Pancreas (tissue), 10 donors: ENCODE data around the gene MACROD2. TPM values are rescaled to one million over a fixed set of nuclear protein-coding genes. Genes with fewer than 3 reads are reported as not detected.
A peak's percentile ranks its signal among the peaks of the same experiment; 100 is the strongest.

ENCODE experiments used
- ATAC-seq, 4 donors: fragments of 200-7000 bp; cut with Tn5 transposase; one replicate each; pipeline versions ENCODE4 v1.8.0 to v1.9.1; 2020; ENCODE audit warnings: mild to moderate bottlenecking in 4 of 4, moderate library complexity in 4 of 4
- DNase-seq, 6 donors: peaks; one replicate each; pipeline ENCODE4 v3.0.0-alpha.2; 2020
- FAIRE-seq: peaks from 2 replicates; lab custom pipeline; 2012; peaks lifted over from hg19 to GRCh38; lab: Jason Lieb, UNC
- H3K27ac ChIP-seq, 4 donors: fragments of 200-600 bp; sonication (generic); 1 replicate in 3 of 4; 2 replicates in 1 of 4; pipeline versions ENCODE4 v1.5.0 to v1.8.0; 2020
- H3K27me3 ChIP-seq, 4 donors: fragments of 200-600 bp; one replicate each; pipeline ENCODE4 v1.8.0; 2021
- H3K36me3 ChIP-seq, 3 donors: fragments of 200-600 bp; sonication (generic) in 1 of 3; one replicate each; pipeline versions ENCODE4 v1.5.0 to v1.8.0; 2020 to 2021
- H3K4me1 ChIP-seq, 3 donors: fragments of 200-600 bp; one replicate each; pipeline ENCODE4 v1.8.0; 2021
- H3K4me3 ChIP-seq, 4 donors: fragments of 200-600 bp; sonication (generic) in 2 of 4; one replicate each; pipeline versions ENCODE4 v1.5.0 to v1.8.0; 2020 to 2021
- H3K9me3 ChIP-seq, 4 donors: fragments of 200-600 bp; one replicate each; pipeline ENCODE4 v1.8.0; 2021
- CTCF ChIP-seq, 4 donors: fragments of 200-600 bp; sonication (generic) in 3 of 4; IDR thresholded peaks; one replicate each; pipeline versions ENCODE4 v1.5.0 to v1.8.0; 2021; ENCODE audit warnings: antibody characterized with exemption in 4 of 4
- WGBS, 2 donors: extraction: QIAGEN DNeasy Blood & Tissue Kit; methylation state at CpG; one replicate each; pipeline ENCODE4 v1.1.7; 2013; 5-methylcytosine and 5-hydroxymethylcytosine counted together
- intact Hi-C, 3 donors: fragments of 100-400 bp; cut with DNase I; formaldehyde crosslinking; loops; one replicate each; pipeline versions ENCODE4 v1.11.1 to v1.14.2; 2022
- polyA plus RNA-seq, 2 donors: library from polyadenylated mRNA; stranded (reverse); fragments of 200-250 nt; gene quantifications; one replicate each; pipeline ENCODE4 v1.2.3, GENCODE V29; 2013
- total RNA-seq, 6 donors: library from RNA; stranded (reverse); fragmentation: NEBNext Ultra II Directional in 4 of 6; extraction: Animal tissue kit (Norgen Biotek cat#: 25700) in 4 of 6; gene quantifications; one replicate each; pipeline versions ENCODE4 v1.2.1 to v1.2.4, GENCODE V29; 2021 to 2023
- donor health status: healthy with polysubstance abuse.
- donor health status: DM: no; HTN: no; CAD: no; lungs with moderate emphysema.
- donor health status: DM: no; HTN: no; CAD: no.
- donor health status: control.
- donor health status: control.
- donor health status: Bipolar disorder and iron deficiency.
- donor health status: DM: yes; HTN: yes; CAD: no.
- donor health status: DM: no; HTN: no; CAD: no.
- donor health status: DM: no; HTN: no; CAD: no.
- donor health status: DM: yes; HTN: yes; CAD: no.

The MACROD2 gene
- total and polyA plus RNA-seq, 8 donors: 1.7 to 4.9 (median 2.7) TPM

- ATAC-seq: no peak
- H3K27me3 ChIP-seq: no peaks in the 10 kb centered on the region
- TF ChIP-seq CTCF (IDR thresholded peaks at IDR 0.05): no peak
- intact Hi-C loops: no loop called here
- no peaks in the 10 kb centered on the region for H3K36me3 ChIP-seq
- no peak overlapping the region for H3K4me3 ChIP-seq
- H3K4me1 ChIP-seq: no peaks in the 10 kb centered on the region
- no peak overlapping the region for H3K27ac ChIP-seq
- DNase-seq: no peak
- H3K9me3 ChIP-seq: no peaks in the 10 kb centered on the region
- no peak for FAIRE-seq
- 78 to 94% methylated on average over 1 of the region's 1 CpG for WGBS, 2 donors
These were observed 201.8 kb downstream of the MACROD2 start for GRCh38 chr20:14197097-14197496.

GRCh38 chr20:14198416-14198815, 203.1 kb downstream of the MACROD2 start:
- intact Hi-C loops: no loop called here
- WGBS, 2 donors: 85 to 92% methylated on average over 3 of the region's 3 CpGs
- no peak for TF ChIP-seq CTCF (IDR thresholded peaks at IDR 0.05)

GRCh38 chr20:14199111-14199510, 203.8 kb downstream of the MACROD2 start:
- no peak overlapping the region for H3K4me3 ChIP-seq
- FAIRE-seq (no peak), DNase-seq (no peak), ATAC-seq (no peak)
- intact Hi-C loops: no loop called here
- no peak overlapping the region for H3K27ac ChIP-seq
- no peaks in the 10 kb centered on the region for H3K27me3 ChIP-seq
- no peak for TF ChIP-seq CTCF (IDR thresholded peaks at IDR 0.05)
- no peaks in the 10 kb centered on the region for H3K4me1 ChIP-seq
- WGBS, 2 donors: 58% methylated on average over 2 of the region's 2 CpGs
- H3K9me3 ChIP-seq: no peaks in the 10 kb centered on the region
- no peaks in the 10 kb centered on the region for H3K36me3 ChIP-seq

More at GRCh38 chr20:14198416-14198815, 203.1 kb downstream of the MACROD2 start:
- FAIRE-seq (no peak), ATAC-seq (no peak), DNase-seq (no peak)
- no peaks in the 10 kb centered on the region for H3K9me3 ChIP-seq
- no peak overlapping the region for H3K4me3 ChIP-seq
- H3K4me1 ChIP-seq: no peaks in the 10 kb centered on the region
- no peaks in the 10 kb centered on the region for H3K36me3 ChIP-seq
- H3K27ac ChIP-seq: no peak overlapping the region
- no peaks in the 10 kb centered on the region for H3K27me3 ChIP-seq

GRCh38 chr20:14203657-14204056, 208.3 kb downstream of the MACROD2 start:
- no peak for TF ChIP-seq CTCF (IDR thresholded peaks at IDR 0.05)
- 94 to 100% methylated on average over 2 of the region's 2 CpGs for WGBS, 2 donors
- Histone ChIP-seq H3K27ac (no peak overlapping the region), H3K27me3 (no peaks in the 10 kb centered on the region), H3K4me1 (no peaks in the 10 kb centered on the region), H3K4me3 (no peak overlapping the region), H3K36me3 (no peaks in the 10 kb centered on the region), H3K9me3 (no peaks in the 10 kb centered on the region)
- peak in 1 of 6 donors; percentile 52 for DNase-seq
- intact Hi-C loops: no loop called here
- no peak for ATAC-seq
- no peak for FAIRE-seq

GRCh38 chr20:14207591-14207990, 212.3 kb downstream of the MACROD2 start:
- no peaks in the 10 kb centered on the region for H3K36me3 ChIP-seq
- no peak overlapping the region for H3K27ac ChIP-seq
- ATAC-seq (no peak), DNase-seq (no peak), FAIRE-seq (no peak)
- no peaks in the 10 kb centered on the region for H3K27me3 ChIP-seq
- intact Hi-C loops: no loop called here
- WGBS, 2 donors: 49 to 56% methylated on average over 4 of the region's 4 CpGs
- no peak for TF ChIP-seq CTCF (IDR thresholded peaks at IDR 0.05)
- H3K4me1 ChIP-seq: no peaks in the 10 kb centered on the region
- H3K4me3 ChIP-seq: no peak overlapping the region
- no peaks in the 10 kb centered on the region for H3K9me3 ChIP-seq
